ENCODE data around the gene NPAS3.

Gene NPAS3

GRCh38 chr14:33257796-33258195, 319.1 kb downstream of the NPAS3 start:
- DNase-seq (ENCODE audit: low spot score): no peak

GRCh38 chr14:33259764-33260163, 321.1 kb downstream of the NPAS3 start:
- DNase-seq (ENCODE audit: low spot score): no peak

GRCh38 chr14:33271216-33271615, 332.5 kb downstream of the NPAS3 start:
- DNase-seq (ENCODE audit: low spot score): no peak

- DNase-seq (ENCODE audit: low spot score): no peak
These were observed 333.2 kb downstream of the NPAS3 start for GRCh38 chr14:33271891-33272290.

- DNase-seq (ENCODE audit: low spot score): no peak
These were observed 335.3 kb downstream of the NPAS3 start for GRCh38 chr14:33273978-33274377.

- DNase-seq (ENCODE audit: low spot score): no peak
These were observed 337.2 kb downstream of the NPAS3 start for GRCh38 chr14:33275879-33276278.

- no peak for DNase-seq (ENCODE audit: low spot score)
These were observed 341.2 kb downstream of the NPAS3 start for GRCh38 chr14:33279865-33280264.

- no peak for DNase-seq (ENCODE audit: low spot score)
These were observed 342.0 kb downstream of the NPAS3 start for GRCh38 chr14:33280646-33281045.

- DNase-seq (ENCODE audit: low spot score): no peak
These were observed 343.9 kb downstream of the NPAS3 start for GRCh38 chr14:33282331-33283230.

GRCh38 chr14:33285902-33286700, 347.4 kb downstream of the NPAS3 start:
- DNase-seq (ENCODE audit: low spot score): no peak

GRCh38 chr14:33287189-33287588, 348.5 kb downstream of the NPAS3 start:
- no peak for DNase-seq (ENCODE audit: low spot score)

GRCh38 chr14:33290641-33291040, 352.0 kb downstream of the NPAS3 start:
- no peak for DNase-seq (ENCODE audit: low spot score)

GRCh38 chr14:33291529-33292104, 352.9 kb downstream of the NPAS3 start:
- no peak for DNase-seq (ENCODE audit: low spot score)

- no peak for DNase-seq (ENCODE audit: low spot score)
These were observed 355.7 kb downstream of the NPAS3 start for GRCh38 chr14:33294419-33294818.

GRCh38 chr14:33297565-33297964, 358.9 kb downstream of the NPAS3 start:
- DNase-seq (ENCODE audit: low spot score): no peak

- no peak for DNase-seq (ENCODE audit: low spot score)
These were observed 369.1 kb downstream of the NPAS3 start for GRCh38 chr14:33307691-33308251.

GRCh38 chr14:33309106-33309505, 370.4 kb downstream of the NPAS3 start:
- no peak for DNase-seq (ENCODE audit: low spot score)

- no peak for DNase-seq (ENCODE audit: low spot score)
These were observed 376.5 kb downstream of the NPAS3 start for GRCh38 chr14:33315217-33315616.

GRCh38 chr14:33315721-33316120, 377.0 kb downstream of the NPAS3 start:
- no peak for DNase-seq (ENCODE audit: low spot score)

GRCh38 chr14:33317675-33318074, 379.0 kb downstream of the NPAS3 start:
- no peak for DNase-seq (ENCODE audit: low spot score)

- DNase-seq (ENCODE audit: low spot score): no peak
These were observed 385.3 kb downstream of the NPAS3 start for GRCh38 chr14:33323979-33324378.

- DNase-seq (ENCODE audit: low spot score): no peak
These were observed 392.7 kb downstream of the NPAS3 start for GRCh38 chr14:33331176-33331949.

All from ecto neural progenitor cell (in vitro differentiated cells).